ENCODE data around the gene ING1. TPM values are rescaled to one million over a fixed set of nuclear protein-coding genes. Genes with fewer than 3 reads are reported as not detected.

Gene ING1
- polyA plus RNA-seq, 2 of the 4 experiments (the other 2 are of a cell fraction): 7.9 to 8.6 TPM

DNA sequence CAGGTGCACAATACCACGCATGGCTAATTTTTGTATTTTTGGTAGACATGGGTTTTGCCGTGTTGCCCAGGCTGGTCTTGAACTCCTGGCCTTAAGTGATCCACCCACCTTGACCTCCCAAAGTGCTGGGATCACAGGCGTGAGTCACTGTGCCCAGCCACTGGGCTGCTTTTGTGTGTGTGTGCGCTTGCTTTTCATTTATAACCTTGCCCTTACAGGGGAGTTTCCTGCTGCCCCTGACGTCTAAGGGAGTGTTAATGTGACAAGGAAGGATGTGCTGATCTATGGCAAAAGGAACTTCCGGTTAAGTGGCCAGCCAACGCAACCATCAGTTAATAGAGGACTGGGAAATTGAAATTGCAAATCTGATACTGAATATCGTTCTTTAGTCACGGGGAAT is 57.7 kb downstream of the ING1 start:
- H3K4me3 ChIP-seq: no peak overlapping the region
- H3K4me2 ChIP-seq: no peak overlapping the region
- ATAC-seq: no peak
- FAIRE-seq: no peak
- no peak overlapping the region for H3K27ac ChIP-seq
- ChIA-PET POLR2A (no interaction called here), CTCF (interaction anchor here (0.8 to 1.1 kb wide), 2 partner anchors 29 to 178 kb away, joined by 3 to 4 read pairs; no protein-coding TSS in a partner anchor)
- DNase-seq (ENCODE audit: low read depth in 1 of 2, low spot score in 1 of 2): peak in 1 of 2 experiments; percentile 21
- no peaks in the 10 kb centered on the region for H3K9me3 ChIP-seq
- 35% methylated on average over 9 of the region's 9 CpGs for WGBS (ENCODE audit: missing lambda C conversion rate)
- TF ChIP-seq MAFK (IDR thresholded peaks at IDR 0.05; ENCODE audit: partially characterized antibody) (no peak), TFCP2L1 (CRISPR knock-in tag; IDR thresholded peaks at IDR 0.05) (no peak), ZC3H11A (IDR thresholded peaks at IDR 0.05) (no peak), BHLHE40 (IDR thresholded peaks at IDR 0.05; ENCODE audit: low read depth, low read length) (no peak), KDM1A (IDR thresholded peaks at IDR 0.05; ENCODE audit: low read depth) (no peak), NPAS2 (CRISPR knock-in tag; IDR thresholded peaks at IDR 0.05; ENCODE audit: borderline replicate concordance) (no peak), PHF8 (IDR thresholded peaks at IDR 0.05; ENCODE audit: borderline replicate concordance, low read depth) (no peak), FOSL2 (IDR thresholded peaks at IDR 0.05) (no peak), FOSL2 (CRISPR knock-in tag; IDR thresholded peaks at IDR 0.05) (no peak), RNF2 (IDR thresholded peaks at IDR 0.05; ENCODE audit: borderline replicate concordance, low read depth) (no peak), ZFP36 (IDR thresholded peaks at IDR 0.05; ENCODE audit: borderline replicate concordance, partially characterized antibody) (no peak), MAZ (IDR thresholded peaks at IDR 0.05; ENCODE audit: borderline replicate concordance, low read depth, low read length) (no peak), EP300 (IDR thresholded peaks at IDR 0.05) (no peak), RFX5 (IDR thresholded peaks at IDR 0.05) (no peak), SMC3 (IDR thresholded peaks at IDR 0.05) (no peak)
- TF ChIP-seq, protein P1, sequence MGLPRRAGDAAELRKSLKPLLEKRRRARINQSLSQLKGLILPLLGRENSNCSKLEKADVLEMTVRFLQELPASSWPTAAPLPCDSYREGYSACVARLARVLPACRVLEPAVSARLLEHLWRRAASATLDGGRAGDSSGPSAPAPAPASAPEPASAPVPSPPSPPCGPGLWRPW (IDR thresholded peaks at IDR 0.05): no peak
- no peaks in the 10 kb centered on the region for H3K4me1 ChIP-seq

- Histone ChIP-seq H3K9me3 (no peaks in the 10 kb centered on the region), H3K27ac (no peak overlapping the region), H3K4me2 (no peak overlapping the region), H3K4me3 (no peak overlapping the region), H3K4me1 (no peaks in the 10 kb centered on the region)
- FAIRE-seq (no peak), ATAC-seq (no peak), DNase-seq (ENCODE audit: low read depth in 1 of 2, low spot score in 1 of 2) (no peak)
- ChIA-PET CTCF (interaction anchor here (1.1 kb wide), 1 partner anchor 28 kb away, joined by 3 read pairs; no protein-coding TSS in a partner anchor), POLR2A (no interaction called here)
- no peak for TF ChIP-seq MYC (IDR thresholded peaks at IDR 0.05; ENCODE audit: borderline replicate concordance, low read length)
- 61% methylated on average over 13 of the region's 13 CpGs for WGBS (ENCODE audit: missing lambda C conversion rate)
These were observed 58.8 kb downstream of the ING1 start for GRCh38 chr13:110772091-110772984.

Other genes starting within 250 kb of the ING1 start
- 1.0 and 1.1 TPM in 2 replicates for gene RAB20, start 152.0 kb upstream of the ING1 start, polyA plus RNA-seq (2011; rRNA removed)
- gene RAB20, start 152.0 kb upstream of the ING1 start, polyA plus RNA-seq (2017; fragmentation: RNase III; extraction: RNeasy Plus Mini Kit Qiagen cat#74134 plus additional on column Dnase treatment): 1.2 to 1.7 TPM (median 1.5 TPM) in 3 replicates
- gene NAXD, start 98.2 kb upstream of the ING1 start, polyA plus RNA-seq (2011; rRNA removed): 15.7 and 19.0 TPM in 2 replicates
- 12.5 to 14.2 TPM (median 13.8 TPM) in 3 replicates for gene NAXD, start 98.2 kb upstream of the ING1 start, polyA plus RNA-seq (2017; fragmentation: RNase III; extraction: RNeasy Plus Mini Kit Qiagen cat#74134 plus additional on column Dnase treatment)
- 28.8 and 31.5 TPM in 2 replicates for gene CARS2, start 7.6 kb upstream of the ING1 start, polyA plus RNA-seq (2011; rRNA removed)
- 41.4 to 42.6 TPM (median 41.8 TPM) in 3 replicates for gene CARS2, start 7.6 kb upstream of the ING1 start, polyA plus RNA-seq (2017; fragmentation: RNase III; extraction: RNeasy Plus Mini Kit Qiagen cat#74134 plus additional on column Dnase treatment)
- 60.2 and 66.0 TPM in 2 replicates for gene ANKRD10, start 201.4 kb downstream of the ING1 start, polyA plus RNA-seq (2011; rRNA removed)
- gene ANKRD10, start 201.4 kb downstream of the ING1 start, polyA plus RNA-seq (2017; fragmentation: RNase III; extraction: RNeasy Plus Mini Kit Qiagen cat#74134 plus additional on column Dnase treatment): 27.8 to 35.9 TPM (median 32.1 TPM) in 3 replicates